Measurements from ENCODE around the gene GATAD2B. TPM values are rescaled to one million over a fixed set of nuclear protein-coding genes. Genes with fewer than 3 reads are reported as not detected.
"Not testable (repeated sequence)": the region's sequence is repeated elsewhere in the genome, so short reads cannot be mapped to it uniquely, and the experiment has no call there.

The GATAD2B gene
- total RNA-seq, 1 donor from 2014 or later = 30.1 TPM

GRCh38 chr1:153907134-153907533 lies 15.6 kb downstream of the GATAD2B start:
- intact Hi-C loops (cut with DNase I) = no loop called here
- no peak for DNase-seq
- ATAC-seq (ENCODE audit: poor library complexity) = no peak

GRCh38 chr1:153906396-153906795 lies 16.4 kb downstream of the GATAD2B start:
- intact Hi-C loops (cut with DNase I) = no loop called here
- no peak for ATAC-seq (ENCODE audit: poor library complexity)
- DNase-seq = no peak

DNA sequence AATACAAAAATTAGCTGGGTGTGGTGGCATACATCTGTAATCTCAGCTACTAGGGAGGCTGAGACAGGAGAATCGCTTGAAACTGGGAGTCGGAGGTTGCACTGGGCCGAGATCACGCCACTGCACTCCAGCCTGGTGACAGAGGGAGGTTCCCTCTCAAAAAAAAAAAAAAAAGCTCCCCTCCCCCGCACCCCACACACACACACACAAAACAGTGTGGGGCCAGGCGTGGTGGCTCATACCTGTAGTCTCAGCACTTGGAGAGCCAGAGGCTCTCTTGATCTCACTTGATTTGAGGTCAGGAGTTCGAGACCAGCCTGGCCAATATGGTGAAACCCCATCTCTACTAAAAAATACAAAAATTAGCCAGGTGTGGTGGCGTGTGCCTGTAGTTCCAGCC lies 16.9 kb downstream of the GATAD2B start:
- ATAC-seq (ENCODE audit: poor library complexity); DNase-seq; intact Hi-C loops (cut with DNase I): not testable (repeated sequence)

DNA sequence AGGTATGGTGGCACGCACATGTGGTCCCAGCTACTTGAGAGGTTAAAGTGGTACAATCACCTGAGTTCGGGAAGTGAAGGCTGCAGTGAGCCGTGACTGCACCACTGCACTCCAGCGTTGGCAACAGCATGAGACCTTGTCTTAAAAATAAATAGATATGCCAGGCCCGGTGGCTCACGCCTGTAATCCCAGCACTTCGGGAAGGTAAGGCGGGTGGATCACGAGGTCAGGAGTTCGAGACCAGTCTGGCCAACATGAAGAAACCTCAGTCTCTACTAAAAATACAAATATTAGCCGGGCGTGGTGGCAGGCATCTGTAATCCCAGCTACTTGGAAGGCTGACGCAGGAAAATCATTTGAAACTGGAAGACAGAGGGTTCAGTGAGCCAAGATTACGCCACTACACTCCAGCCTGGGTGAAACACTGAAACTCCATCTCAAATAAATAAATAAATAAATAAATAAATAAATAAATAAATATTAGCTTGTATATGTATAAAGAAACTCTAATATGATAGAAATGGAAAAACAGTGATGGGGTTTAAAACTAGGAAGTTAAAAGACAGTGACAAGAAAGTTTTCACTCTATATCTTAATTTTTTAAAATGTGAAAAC lies 18.8 kb downstream of the GATAD2B start:
- DNase-seq = no peak
- no peak for ATAC-seq (ENCODE audit: poor library complexity)
- intact Hi-C loops (cut with DNase I) = no loop called here

- ATAC-seq (ENCODE audit: poor library complexity) (no peak), DNase-seq (no peak)
These were observed 23.3 kb downstream of the GATAD2B start for GRCh38 chr1:153899509-153899908.

GRCh38 chr1:153895866-153896265 lies 26.9 kb downstream of the GATAD2B start:
- ATAC-seq (ENCODE audit: poor library complexity); intact Hi-C loops (cut with DNase I): not testable (repeated sequence)

More at GRCh38 chr1:153899509-153899908, 23.3 kb downstream of the GATAD2B start:
- intact Hi-C loops (cut with DNase I) = no loop called here

DNA sequence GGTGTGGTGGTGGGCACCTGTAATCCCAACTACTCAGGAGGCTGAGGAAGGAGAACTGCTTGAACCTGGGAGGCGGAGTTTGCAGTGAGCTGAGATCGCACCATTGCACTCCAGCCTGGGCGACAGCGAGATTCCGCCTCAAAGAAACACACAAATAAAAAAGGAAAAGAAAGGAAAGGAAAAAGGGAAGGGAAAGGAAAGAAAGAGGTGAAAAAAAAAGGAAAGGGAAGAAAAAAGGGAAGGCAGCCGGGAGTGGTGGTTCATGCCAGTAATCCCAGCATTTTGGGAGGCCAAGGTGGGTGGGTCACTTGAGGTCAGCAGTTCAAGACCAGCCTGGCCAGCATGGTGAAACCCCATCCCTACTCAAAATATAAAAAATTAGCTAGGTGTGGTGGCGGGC lies 31.7 kb downstream of the GATAD2B start:
- DNase-seq; ATAC-seq (ENCODE audit: poor library complexity); intact Hi-C loops (cut with DNase I): not testable (repeated sequence)

More at GRCh38 chr1:153895866-153896265, 26.9 kb downstream of the GATAD2B start:
- not testable (repeated sequence) for DNase-seq

DNA sequence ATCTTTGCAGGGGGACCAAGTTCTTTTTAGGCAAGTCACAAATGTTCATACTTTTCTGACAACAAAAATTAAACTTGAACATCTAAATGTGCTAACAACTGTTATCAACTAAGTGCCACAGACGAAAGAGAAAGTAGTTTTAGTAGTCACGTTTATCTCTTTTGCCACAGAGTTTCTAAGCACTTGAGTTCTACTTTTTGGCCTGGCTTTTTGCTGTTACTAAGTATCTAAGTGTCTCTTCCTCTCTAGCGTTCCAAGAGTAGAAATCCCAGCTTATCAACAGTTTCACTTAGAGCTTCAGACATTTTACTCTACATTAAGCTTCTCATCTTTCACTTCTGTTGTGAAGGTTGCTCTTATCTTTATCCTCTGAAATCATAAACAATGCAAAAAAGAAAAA lies 34.2 kb downstream of the GATAD2B start:
- ATAC-seq (ENCODE audit: poor library complexity) = peak; percentile 42
- intact Hi-C loops (cut with DNase I) = no loop called here

DNA sequence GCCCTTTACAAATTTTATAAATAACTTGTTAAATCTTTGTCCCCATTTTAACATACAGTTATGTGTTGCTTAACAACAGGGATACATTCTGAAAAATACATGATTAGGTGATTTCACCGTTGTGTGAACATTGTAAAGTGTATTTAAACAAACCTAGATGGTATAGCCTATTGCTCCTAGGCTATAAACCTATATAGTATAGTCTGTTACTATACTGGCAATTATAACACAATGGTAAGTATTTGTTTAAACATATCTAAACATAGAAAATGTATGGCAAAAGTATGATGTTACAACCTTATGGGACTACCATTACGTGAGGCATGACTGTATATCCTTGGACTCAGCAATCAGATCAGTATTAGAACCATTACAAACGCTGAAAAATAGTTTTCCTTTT lies 36.6 kb downstream of the GATAD2B start:
- DNase-seq (no peak), ATAC-seq (ENCODE audit: poor library complexity) (no peak)
- intact Hi-C loops (cut with DNase I) = no loop called here

More for the DNA sequence above, 34.2 kb downstream of the GATAD2B start:
- DNase-seq = no peak

DNA sequence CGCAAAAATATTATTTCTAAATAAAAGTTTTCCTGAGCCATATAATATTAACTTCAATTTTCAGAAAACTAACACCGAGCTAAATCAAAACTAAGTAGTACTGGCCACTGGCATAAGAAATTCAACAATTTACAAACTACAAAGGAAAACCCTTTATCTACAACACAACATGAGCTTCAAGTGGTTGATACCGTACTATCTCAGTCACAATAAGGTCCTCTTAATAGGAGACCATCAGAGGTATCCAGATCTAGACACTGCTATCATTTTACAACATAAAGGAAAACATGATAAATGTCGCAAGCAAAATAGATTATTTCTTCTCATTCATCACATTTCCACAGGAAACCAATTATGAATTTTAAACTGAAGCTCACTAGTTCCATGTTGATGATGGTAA lies 39.5 kb downstream of the GATAD2B start:
- no peak for ATAC-seq (ENCODE audit: poor library complexity)
- intact Hi-C loops (cut with DNase I) = no loop called here
- DNase-seq = no peak

- no peak for ATAC-seq (ENCODE audit: poor library complexity)
- intact Hi-C loops (cut with DNase I) = no loop called here
These were observed 40.4 kb downstream of the GATAD2B start for GRCh38 chr1:153882296-153882912.

GRCh38 chr1:153881751-153882150 lies 41.0 kb downstream of the GATAD2B start:
- DNase-seq (no peak), ATAC-seq (ENCODE audit: poor library complexity) (no peak)
- intact Hi-C loops (cut with DNase I) = no loop called here

More at GRCh38 chr1:153882296-153882912, 40.4 kb downstream of the GATAD2B start:
- DNase-seq = no peak

DNA sequence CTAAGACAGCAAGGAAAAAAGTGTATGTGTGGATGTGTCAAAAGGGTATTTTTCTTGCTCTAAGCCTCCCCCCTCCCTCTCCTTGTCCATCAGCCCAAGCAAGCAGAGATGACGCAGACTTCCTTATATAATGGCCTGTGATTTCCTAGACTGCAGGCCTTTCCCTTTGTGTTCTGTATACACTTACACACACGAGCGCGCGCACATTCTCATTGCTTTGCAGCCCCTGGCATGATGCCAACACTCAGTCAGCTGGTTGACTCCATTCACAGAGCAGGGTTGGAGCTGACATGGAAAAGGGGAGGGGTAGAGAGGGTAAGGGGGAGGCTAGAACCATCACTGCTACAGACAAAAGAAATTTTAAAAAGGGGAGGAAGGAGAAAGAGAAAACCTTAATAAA lies 41.8 kb downstream of the GATAD2B start:
- DNase-seq = peak; percentile 90
- intact Hi-C loops (cut with DNase I) = no loop called here
- peak; percentile 95 for ATAC-seq (ENCODE audit: poor library complexity)

- intact Hi-C loops (cut with DNase I) = no loop called here
- ATAC-seq (ENCODE audit: poor library complexity) = no peak
These were observed 42.7 kb downstream of the GATAD2B start for GRCh38 chr1:153880024-153880423.

DNA sequence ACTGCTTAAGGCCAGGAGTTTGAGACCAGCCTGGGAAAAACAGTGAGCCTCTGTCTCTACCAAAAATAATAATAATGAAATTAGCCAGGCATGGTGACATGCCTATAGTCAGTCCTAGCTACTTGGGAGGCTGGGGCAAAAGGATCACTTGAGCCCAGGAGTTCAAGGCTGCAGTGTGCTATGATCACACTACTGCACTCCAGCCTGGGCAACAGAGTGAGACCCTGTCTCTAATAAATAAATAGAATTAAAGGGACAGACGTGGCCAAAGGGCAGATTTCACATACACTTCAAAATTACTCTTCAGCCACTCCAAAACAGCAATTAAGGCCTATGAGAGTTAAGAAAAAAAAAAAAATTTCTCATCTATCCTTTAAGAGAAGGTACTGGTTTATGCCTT lies 45.7 kb downstream of the GATAD2B start:
- DNase-seq (no peak), ATAC-seq (ENCODE audit: poor library complexity) (no peak)
- intact Hi-C loops (cut with DNase I) = no loop called here

More at GRCh38 chr1:153880024-153880423, 42.7 kb downstream of the GATAD2B start:
- DNase-seq = no peak

DNA sequence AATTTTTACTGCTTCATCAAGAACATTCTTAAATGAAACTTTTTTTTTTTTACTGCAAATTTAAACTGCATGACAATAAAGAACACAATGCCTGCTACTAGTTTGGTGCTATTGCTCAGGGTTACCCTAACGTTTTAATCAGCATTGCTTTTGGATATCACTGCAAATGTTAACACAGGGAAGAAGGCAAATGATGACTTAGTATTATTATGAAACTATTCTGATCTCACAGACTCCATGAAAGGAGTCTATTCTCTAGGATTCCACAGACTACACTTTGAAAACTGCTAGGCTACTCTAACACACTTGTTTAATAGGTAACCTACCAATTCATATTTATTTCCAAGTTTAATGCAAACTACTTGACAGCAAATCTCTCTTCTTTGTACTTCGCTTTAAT lies 49.8 kb downstream of the GATAD2B start:
- ATAC-seq (ENCODE audit: poor library complexity) (no peak), DNase-seq (no peak)
- intact Hi-C loops (cut with DNase I) = no loop called here

- ATAC-seq (ENCODE audit: poor library complexity) (no peak), DNase-seq (no peak)
- intact Hi-C loops (cut with DNase I) = no loop called here
These were observed 50.4 kb downstream of the GATAD2B start for GRCh38 chr1:153872331-153872730.

DNA sequence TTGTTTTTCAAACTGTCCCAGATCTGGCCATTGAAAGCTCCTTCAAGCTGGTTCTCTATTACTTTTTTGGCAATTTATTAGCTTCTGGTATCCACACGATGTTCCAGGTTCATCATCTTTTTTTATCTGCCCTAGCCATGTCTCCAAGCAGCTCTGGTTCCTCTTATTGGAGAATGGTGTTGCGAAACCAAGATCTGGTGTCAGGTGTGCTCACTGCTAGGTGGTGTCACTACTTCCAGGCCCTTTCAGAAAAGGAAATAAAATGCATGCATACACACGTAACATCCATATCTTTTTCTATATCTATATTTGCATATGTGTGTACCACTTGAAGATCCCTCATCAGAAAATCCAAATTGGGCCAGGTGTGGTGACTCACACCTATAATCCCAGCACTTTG lies 53.3 kb downstream of the GATAD2B start:
- no peak for ATAC-seq (ENCODE audit: poor library complexity)
- intact Hi-C loops (cut with DNase I) = no loop called here

DNA sequence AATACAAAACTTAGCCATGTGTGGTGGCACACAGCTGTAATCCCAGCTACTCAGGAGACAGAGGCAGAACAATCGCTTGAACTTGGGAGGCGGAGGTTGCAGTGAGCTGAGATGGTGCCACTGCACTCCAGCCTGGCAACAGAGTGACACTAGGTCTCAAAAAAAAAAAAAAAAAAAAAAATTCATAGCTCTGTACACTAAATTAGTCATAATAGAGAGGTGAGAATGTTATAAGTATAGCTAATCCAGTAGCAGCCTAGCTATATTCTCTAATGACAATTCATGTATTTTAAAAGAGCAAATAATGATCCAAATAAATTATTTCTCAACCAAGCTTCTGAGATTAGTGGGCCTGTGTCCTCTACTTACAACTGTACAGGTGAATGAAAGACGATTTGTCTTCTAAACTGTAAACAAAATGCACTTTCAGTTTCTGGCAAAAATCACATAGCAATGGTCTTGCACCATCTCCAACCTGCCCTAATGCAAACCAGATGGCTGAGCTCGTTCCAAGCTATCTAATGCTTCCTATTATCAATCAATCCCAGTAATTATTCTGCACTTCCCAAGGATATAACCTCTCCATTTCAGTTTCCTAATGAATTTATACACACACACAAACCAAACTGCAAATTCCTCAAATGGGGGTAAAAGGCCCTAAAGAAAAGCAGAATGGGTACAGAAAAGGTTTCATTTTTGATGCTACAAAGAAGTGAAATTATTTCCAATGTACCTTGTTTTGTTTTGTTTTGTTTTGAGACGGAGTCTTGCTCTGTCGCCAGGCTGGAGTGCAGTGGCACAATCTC lies 56.5 kb downstream of the GATAD2B start:
- ATAC-seq (ENCODE audit: poor library complexity) (no peak), DNase-seq (no peak)
- intact Hi-C loops (cut with DNase I) = no loop called here

More for the DNA sequence above, 53.3 kb downstream of the GATAD2B start:
- no peak for DNase-seq

DNA sequence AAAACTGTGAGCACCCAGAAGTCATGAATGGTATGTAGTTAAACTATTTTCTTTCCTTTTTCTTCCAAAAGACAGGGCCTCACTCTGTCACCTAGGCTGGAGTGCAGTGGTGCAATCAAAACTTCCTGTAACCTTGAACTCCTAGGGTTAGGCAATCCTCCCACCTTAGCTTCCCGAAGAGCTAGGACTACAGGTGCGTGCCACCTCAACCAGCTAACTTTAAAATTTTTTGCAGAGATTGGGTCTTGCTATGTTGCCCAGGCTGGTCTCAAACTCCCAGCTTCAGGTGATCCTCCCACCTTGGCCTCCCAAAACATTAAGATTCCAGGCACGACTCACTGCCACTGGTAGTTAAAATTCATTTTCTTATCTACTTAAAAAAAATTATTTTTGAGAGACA lies 62.5 kb downstream of the GATAD2B start:
- no peak for ATAC-seq (ENCODE audit: poor library complexity)
- no peak for DNase-seq
- intact Hi-C loops (cut with DNase I) = no loop called here

All from Right ventricle myocardium superior (tissue), 1 donor.